Middle frontal gyrus (tissue), 1 donor: ENCODE data around the gene DCP2.
"Not testable (repeated sequence)": the region's sequence is repeated elsewhere in the genome, so short reads cannot be mapped to it uniquely, and the experiment has no call there.

Experiments used
- DNase-seq: peaks from one replicate; pipeline ENCODE4 v3.0.0-alpha.2; 2015; ENCODE audit warnings: low spot score; ENCODE audit errors: extremely low spot score

The DCP2 gene

GRCh38 chr5:112976432-112977309 lies at the start of gene DCP2:
Gene DCP2 (plus strand): TSS chr5:112976798. CDS start chr5:112976934, 136 bp downstream.
- peak; percentile 96 for DNase-seq

GRCh38 chr5:112929336-112930081 lies 47.1 kb upstream of the DCP2 start:
- DNase-seq = no peak

- DNase-seq = no peak
Measured at GRCh38 chr5:112930082-112930344, 46.6 kb upstream of the DCP2 start.

GRCh38 chr5:112931473-112931872 lies 45.1 kb upstream of the DCP2 start:
- DNase-seq = no peak

- no peak for DNase-seq
Measured at GRCh38 chr5:112933105-112933504, 43.5 kb upstream of the DCP2 start.

- no peak for DNase-seq
Measured at GRCh38 chr5:112933651-112934365, 42.8 kb upstream of the DCP2 start.

GRCh38 chr5:112934366-112934663 lies 42.3 kb upstream of the DCP2 start:
- no peak for DNase-seq

GRCh38 chr5:112935675-112936074 lies 40.9 kb upstream of the DCP2 start:
- no peak for DNase-seq

- DNase-seq = no peak
Measured at GRCh38 chr5:112938286-112938685, 38.3 kb upstream of the DCP2 start.

GRCh38 chr5:112940670-112941069 lies 35.9 kb upstream of the DCP2 start:
- DNase-seq = no peak

- DNase-seq = no peak
Measured at GRCh38 chr5:112948458-112948857, 28.1 kb upstream of the DCP2 start.

GRCh38 chr5:112951124-112951702 lies 25.4 kb upstream of the DCP2 start:
- no peak for DNase-seq

GRCh38 chr5:112956606-112957005 lies 20.0 kb upstream of the DCP2 start:
- DNase-seq = no peak

GRCh38 chr5:112957036-112957808 lies 19.4 kb upstream of the DCP2 start:
- DNase-seq = no peak

- DNase-seq = no peak
Measured at GRCh38 chr5:112958093-112959088, 18.2 kb upstream of the DCP2 start.

- DNase-seq = not testable (repeated sequence)
Measured at GRCh38 chr5:112959872-112960271, 16.7 kb upstream of the DCP2 start.

- DNase-seq = no peak
Measured at GRCh38 chr5:112960315-112960714, 16.3 kb upstream of the DCP2 start.

- no peak for DNase-seq
Measured at GRCh38 chr5:112960863-112961504, 15.6 kb upstream of the DCP2 start.

- DNase-seq = not testable (repeated sequence)
Measured at GRCh38 chr5:112963374-112963733, 13.2 kb upstream of the DCP2 start.
